GM08714 (cell line): Measurements from ENCODE around the gene CTIF.
A peak's percentile ranks its signal among the peaks of the same experiment; 100 is the strongest.

Source experiments
- H3K4me3 ChIP-seq: fragments of 200-500 bp; sonication (Bioruptor generic); 2 replicates; pipeline ENCODE4 v1.5.1; 2014; ENCODE audit warnings: mild to moderate bottlenecking, low read length, inconsistent platforms
- ZNF274 ChIP-seq: IDR thresholded peaks from 2 replicates; pipeline ENCODE4 v1.6.1; 2012; ENCODE audit warnings: mild to moderate bottlenecking, low read depth, low read length

The CTIF gene

DNA sequence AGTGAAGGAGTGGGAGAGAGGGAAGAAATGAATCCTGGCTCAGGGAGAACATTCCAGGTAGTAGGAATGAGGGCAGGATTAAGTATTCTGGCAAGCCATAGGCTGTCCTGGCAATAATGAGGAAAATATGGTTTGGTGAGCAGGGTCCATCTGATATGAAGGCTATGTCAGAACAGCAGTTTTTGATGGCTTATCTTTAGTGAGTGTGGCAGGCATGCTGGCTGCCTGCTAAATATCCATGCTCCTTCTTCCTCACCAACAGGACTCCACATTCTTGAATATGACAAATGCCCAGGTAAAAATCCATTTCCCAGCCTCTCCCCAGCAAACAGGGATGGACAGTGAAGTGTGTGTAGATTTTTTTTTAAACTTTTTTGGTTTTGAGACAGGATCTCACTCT is 13.2 kb upstream of the CTIF start:
- no peak overlapping the region for H3K4me3 ChIP-seq
- no peak for TF ChIP-seq ZNF274

DNA sequence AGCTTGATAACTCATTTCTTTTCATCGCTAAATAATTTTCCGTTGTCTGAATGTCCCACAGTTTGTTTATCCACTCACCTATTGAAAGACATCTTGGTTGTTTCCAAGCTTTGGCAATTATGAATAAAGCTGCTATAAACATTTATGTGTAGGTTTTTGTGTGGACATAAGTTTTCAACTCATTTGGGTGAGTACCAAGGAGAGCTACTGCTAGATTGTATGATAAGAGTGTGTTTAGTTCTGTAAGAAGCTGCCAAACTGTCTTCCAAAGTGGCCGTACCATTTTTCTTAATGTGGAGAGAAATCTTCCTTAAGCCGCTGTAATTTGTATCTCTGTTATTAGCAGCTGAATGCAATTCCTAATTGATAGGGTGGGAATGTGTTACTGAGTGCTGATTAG is 11.4 kb upstream of the CTIF start:
- no peak for TF ChIP-seq ZNF274
- H3K4me3 ChIP-seq, result no peak overlapping the region

DNA sequence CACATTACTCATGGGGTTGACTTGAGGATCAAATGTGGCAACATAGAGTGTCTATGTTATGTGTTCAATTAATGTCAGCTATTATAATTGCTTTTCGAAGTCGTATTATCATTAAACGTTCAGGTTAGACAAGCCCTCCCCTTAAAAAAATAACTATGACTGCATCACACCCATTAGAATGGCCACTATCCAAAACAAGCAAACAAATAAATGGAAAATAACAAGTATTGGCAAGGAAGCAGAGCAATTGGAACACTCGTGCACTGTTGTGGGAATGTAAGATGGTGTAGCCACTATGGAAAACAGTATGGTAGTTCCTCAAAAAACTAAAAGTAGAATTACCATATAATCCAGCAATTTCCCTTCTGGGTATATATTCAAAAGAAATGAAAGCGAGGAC is 10.0 kb upstream of the CTIF start:
- no peak for TF ChIP-seq ZNF274
- no peak overlapping the region for H3K4me3 ChIP-seq

DNA sequence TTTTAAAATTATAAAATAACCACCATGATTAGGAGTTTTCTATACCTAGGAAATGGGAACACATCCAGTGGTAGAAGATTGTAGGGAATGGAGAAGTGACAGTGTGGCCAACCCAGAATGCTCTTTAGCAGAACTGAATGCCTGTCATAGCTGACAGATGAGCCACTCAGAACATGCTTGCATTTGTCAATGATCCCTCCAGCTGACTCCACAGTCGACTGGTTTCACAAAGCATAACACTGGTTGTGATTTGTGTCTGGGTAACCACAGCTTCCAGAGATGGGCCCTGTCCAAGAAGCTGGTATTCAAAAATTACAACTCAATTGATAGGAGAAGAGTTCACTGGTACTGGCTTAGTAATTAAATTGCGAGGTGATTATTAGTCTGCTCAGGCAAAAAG is 9.0 kb upstream of the CTIF start:
- TF ChIP-seq ZNF274, result no peak
- no peak overlapping the region for H3K4me3 ChIP-seq

DNA sequence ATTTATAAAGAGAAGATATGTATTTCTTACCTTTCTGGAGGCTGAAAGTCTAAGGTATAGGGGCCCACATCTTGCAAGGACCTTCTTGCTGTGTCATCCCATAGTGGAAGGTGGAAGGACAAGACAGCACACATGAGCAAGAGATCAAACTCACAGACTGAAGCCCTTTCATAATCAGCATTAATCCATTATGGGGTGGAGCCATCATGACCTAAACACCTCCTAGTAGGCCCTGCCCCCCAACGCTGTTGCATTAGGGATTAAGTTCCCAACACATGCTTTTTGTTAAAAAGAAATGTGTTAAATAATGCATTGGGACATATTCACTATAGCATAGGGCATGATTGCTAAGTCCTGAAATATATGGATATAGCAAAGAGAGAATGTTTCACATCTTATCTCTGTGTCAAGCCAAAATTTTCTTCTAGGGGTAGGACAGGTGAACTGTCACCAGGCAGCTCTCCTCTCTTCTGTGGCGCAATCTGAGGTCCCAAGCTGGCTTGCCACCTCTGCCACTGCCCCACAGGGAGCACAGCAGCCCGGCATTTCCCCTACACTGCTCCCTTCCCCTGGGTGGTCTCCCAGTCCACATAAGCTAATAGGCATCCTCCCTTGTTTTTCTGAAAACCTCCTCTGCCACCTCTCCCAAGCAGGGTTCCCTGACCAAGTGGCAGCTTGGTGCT is 8.3 kb upstream of the CTIF start:
- no peak for TF ChIP-seq ZNF274
- H3K4me3 ChIP-seq, result no peak overlapping the region

DNA sequence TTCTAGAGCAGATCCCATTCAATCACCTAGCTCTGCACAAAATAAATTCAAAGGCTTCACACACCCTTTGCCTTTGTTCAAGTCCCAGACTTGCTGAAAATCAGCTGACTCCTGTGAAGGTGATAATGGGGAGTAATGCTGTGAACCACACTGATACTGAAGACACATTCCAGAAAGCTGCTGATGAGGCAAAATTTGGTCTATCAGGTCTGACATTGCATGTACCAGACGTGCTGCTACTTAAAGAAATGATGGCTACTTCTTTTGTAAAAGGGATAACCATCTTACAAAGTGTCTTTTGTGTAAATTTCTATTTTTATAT is 7.8 kb upstream of the CTIF start:
- no peak for TF ChIP-seq ZNF274
- H3K4me3 ChIP-seq, result no peak overlapping the region

DNA sequence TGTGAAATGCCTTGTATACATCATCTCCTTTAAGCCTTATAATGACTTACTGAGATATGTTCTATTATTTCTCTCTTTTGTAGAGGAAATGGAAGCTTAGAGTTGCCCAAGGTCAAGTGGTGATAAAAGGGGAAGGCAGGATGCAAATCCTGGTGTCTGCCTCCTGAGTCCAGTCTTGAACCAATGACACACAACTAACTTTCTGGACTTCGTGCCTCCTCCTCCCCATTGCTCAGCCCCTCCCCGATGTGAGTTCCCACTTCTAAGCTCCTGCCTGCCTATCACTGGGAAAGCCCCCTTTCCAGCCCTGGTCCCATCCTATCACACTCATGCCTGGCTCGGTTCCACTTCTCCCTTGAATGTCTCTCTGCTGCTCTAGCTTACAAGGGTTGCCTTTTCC is 6.9 kb upstream of the CTIF start:
- no peak overlapping the region for H3K4me3 ChIP-seq
- no peak for TF ChIP-seq ZNF274

DNA sequence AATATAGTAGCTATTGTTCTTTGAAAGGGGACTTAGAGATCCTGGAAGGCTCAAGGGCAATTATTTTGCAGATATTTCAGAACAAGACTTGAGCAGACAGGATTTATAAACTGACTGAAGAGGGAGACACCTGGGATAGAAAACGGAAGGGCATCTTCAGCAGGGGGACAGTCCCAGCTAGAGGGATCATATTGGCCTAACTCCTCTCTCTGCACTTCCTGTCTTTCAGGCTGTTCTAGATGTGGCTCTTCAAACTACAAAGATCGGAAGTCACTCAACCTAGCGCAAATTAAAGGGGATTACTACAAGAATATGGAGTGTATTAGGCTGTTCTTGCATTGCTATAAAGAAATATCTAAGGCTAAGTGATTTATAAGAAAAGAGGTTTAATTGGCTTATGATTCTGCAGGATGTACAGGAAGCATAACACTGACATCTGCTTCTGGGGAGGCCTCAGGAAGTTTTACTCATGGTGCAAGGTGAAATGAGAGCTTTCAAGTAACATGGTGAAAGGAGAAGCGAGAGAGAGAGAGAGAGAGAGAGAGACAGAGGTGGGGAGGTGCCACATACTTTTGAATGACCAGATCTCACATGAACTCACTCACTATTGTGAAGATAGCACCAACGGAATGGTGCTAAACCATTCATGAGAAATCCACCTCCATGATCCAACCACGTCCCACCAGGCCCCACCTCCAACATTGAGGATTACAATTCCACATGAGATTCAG is 5.3 kb upstream of the CTIF start:
- TF ChIP-seq ZNF274, result no peak
- no peak overlapping the region for H3K4me3 ChIP-seq

DNA sequence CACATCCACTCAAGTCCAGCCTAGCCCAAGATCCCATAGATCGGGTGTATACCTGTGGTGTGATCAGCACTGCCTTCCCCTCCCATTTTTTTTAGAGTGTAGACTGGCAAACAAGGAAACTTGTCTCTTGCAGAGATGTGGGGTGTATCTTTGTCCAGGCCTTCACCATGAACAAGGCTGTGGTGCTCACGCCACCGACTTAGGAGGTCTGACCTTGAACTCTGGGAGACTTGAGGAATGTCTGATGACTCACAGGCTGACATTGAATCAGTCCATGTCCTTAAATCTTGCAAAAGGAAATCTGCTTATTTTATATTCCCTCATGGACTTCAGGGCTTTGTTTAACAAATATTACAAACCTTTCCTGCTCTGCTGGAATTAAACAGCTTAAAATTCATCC is 4.5 kb upstream of the CTIF start:
- TF ChIP-seq ZNF274, result no peak
- no peak overlapping the region for H3K4me3 ChIP-seq

DNA sequence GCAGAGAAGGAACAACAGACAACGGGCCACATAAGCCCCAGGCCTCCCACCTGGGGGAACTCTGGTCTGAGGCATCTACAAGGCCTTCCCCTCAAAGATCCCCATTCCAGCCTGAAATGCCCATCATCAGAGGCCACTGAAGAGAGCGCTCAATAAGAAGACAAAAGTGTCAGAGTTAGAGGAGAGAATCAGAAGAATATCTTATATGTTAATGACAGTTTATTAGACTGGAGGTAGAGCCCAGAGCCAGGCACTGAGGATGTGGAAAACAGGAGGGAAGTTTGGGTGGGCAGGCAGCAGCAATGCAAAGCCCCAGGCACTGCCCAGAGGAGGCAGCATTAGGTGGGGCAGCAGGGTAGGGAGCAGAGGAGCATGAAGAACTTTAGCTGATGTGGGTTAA is 2.9 kb upstream of the CTIF start:
- TF ChIP-seq ZNF274, result no peak

DNA sequence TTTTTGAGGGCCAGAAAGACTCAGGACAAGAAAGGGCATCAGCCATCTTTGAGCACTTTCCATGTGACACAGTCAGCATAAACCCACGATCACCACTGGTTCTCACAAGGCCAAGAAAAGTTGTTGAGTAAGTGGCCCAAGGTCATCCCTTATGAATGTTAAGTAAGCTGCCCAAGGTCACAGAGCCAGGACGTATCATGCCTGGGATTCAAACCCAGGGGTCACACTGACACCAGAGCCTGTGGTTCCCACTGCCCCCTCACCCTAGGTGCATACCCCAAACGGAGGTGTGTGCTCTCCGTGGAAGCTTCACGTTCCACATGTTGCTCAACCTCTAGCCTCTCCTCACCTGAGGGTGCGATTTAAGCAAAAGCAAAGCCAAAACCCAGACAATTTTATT is 2.3 kb upstream of the CTIF start:
- no peak for TF ChIP-seq ZNF274
- H3K4me3 ChIP-seq, result no peak overlapping the region

More for the DNA sequence above, 2.9 kb upstream of the CTIF start:
- no peak overlapping the region for H3K4me3 ChIP-seq

DNA sequence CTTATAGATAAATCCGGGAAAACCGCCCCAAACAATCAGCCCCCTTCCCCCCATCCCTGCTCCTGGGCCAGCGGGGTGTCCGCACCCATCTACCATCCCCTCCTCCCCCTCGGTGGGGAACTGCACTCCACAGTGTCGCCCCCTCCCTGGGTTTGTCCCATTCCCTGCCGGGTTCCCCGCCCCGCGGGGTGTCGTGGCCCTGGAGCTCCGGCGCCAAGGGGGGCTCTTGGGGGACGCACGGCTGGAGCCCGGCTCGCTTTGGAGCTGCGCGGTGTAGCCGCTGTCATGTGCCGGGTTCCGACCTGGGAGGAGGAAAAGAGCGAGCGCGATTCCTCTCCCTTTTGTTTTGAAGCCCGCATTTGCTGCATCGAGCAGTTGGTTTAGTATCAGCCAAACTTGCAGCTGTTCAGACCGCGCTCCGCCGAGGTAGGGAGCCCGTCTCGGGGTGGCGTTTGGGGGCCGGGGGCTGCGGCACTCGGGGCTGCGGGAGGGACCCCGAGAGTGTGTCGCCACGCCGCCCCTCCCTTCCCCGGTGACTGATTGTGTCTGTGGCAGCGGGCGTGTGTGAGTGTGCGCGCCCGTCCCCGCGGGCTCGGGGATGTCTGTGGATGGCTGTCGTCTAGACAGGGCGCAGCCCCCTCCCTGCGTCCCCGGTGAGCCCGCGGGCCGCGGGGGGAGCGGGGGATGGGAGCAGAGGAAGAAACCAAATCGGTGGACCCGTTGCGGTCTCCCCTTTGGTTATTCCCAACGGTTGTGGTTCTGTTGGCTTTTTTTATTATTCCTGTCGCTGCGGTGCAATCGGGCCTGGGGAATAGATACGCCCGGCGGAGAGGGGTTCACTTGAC is 797 bp downstream of the CTIF start:
- TF ChIP-seq ZNF274, result no peak
- H3K4me3 ChIP-seq, result peak overlapping the region; percentile 68; the same call in 1 of the 2 replicates

DNA sequence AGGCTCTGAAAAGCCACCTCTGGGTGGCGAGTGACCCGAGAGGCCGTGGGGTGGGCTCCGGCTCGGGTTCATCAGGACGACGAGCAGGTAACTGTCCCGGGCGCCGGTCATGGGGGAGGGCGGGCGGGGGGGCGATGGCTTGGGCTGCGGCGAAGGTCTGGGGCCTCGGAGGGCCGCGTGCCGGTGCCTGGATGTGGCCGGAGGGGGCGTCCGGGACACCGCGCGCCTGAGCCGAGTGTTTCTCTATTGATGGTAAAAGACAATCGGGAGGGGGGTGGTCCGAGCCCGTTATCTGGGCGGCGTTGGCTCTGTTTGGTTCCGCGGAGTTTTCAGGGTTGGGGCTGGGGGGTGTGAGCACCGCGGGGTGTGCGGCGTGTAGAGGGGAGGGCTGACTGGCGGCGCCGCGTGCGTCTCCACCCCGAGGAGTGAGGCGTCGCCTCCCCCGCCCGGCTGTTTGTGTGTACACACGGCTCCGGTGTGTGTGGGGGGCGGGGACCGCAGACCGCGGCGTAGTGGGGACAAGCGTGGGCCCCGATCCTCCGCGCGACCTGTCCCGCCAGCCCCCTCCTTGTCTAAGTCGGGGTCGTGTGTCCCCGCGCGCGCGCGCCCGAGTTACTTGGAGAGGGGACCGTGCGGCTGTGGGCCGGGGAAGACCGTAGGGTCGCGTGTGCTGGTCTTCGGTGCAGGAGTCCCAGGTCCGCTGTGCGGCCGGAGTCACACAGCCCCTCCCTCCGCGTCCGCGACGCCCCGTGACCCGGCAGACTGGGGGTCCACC is 1.6 kb downstream of the CTIF start:
- peak overlapping the region; percentile 68 for H3K4me3 ChIP-seq
- TF ChIP-seq ZNF274, result no peak
